Embryonic facial prominence (tissue), 1 donor: ENCODE results near the gene CTIF.

Experiments used
- DNase-seq: peaks from one replicate; pipeline ENCODE4 v3.0.0-alpha.2; 2016; ENCODE audit errors: extremely low spot score

The CTIF gene

DNA sequence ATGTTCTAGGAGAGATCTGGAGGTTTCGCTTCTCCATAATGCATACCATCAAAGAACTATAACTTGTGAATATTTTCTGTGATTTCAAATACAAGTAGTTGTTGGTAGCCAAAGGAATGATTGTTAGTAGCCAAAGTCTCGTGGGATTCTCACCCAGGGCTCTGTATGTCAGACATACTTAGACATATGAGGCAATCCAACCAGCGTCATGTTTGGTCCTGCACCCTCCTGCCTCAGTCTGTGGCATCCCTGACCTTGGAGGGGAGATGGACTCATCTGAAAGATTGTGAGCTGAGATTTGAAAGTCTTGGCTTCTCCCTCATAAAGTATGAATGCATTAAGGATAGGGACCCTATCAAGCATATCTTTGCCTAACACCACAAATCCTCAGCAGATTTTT lies 81.2 kb downstream of the CTIF start:
- DNase-seq, result no peak

DNA sequence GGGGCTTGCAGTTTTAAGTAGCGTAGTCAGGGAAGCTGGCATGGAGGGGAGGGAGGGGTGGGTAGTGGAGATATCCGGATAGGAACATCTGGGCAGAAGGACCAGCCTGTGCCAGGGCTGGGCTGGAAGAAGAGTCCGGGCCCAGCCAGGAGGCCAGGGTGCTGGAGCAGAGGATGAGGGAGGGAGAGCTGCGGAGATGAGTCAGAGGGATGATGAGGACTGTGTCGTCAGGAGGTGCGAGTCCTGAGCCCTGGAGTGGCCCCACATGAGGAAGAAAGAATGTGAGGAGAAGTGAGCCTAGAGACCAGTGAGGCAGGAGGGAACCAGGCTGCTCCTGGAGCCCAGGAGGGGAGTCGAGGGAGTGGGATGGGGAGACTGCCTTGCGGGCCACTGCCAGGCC lies 82.4 kb downstream of the CTIF start:
- no peak for DNase-seq

- DNase-seq, result no peak
Observed at GRCh38 chr18:48621815-48622555, 83.2 kb downstream of the CTIF start.

DNA sequence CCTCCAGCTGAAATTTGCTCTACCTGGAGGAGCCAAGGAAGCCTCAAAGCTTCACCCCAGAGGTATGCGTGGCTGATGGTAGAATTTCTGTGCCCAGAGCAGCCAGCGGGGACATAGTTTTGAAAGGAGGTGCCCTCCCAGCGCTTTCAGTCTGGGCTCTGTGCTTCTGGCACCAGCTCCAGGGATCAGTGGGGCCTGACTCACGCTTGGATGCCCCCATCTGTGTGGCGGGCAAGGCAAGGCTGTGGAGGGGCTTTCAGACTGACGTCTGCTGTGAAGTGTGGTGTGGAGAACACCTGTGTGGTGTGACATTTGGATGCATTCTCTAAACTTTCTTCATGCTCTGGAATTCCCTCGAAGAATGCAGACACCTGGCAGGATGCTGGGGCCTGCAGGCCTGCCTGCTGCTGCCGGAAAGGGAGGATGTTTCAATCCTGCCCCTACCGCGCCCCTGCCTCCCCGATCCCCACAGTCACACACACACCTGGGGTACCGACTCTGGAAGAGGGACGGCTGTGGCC lies 84.1 kb downstream of the CTIF start:
- no peak for DNase-seq

DNA sequence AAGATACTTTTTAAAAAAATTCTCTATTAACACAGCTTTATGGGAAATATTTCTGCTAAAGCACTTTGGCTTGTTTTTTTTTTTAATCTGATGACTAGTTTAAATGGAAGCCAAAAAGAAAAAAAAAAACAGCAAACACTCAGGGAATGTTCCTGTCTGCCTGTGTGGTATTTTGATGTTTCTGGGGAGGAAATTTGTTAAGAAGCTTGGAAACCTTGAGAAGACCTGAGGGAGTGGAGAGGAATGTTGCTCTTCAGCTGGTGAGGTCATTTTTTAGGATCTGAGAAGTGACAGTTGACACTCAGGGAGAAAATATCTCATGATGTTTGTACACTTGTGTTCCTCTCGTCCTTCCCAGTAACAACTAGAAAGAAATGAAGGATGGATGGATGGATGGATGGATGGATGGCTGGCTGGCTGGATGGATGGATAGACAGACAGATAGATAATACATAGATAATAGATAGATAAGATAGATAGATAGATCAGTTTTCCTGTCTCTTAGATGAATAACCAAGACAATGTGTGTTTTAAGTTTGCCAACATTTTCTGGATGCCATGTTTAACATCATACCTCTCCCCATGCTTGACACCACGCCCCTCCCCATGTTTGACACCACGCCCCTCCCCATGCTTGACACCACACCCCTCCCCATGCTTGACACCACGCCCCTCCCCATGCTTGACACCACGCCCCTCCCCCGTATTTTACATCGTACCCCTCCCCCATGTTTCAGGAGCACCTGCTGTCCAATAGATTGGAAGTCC lies 84.8 kb downstream of the CTIF start:
- no peak for DNase-seq

- no peak for DNase-seq
Observed at GRCh38 chr18:48624856-48625255, 86.0 kb downstream of the CTIF start.

DNA sequence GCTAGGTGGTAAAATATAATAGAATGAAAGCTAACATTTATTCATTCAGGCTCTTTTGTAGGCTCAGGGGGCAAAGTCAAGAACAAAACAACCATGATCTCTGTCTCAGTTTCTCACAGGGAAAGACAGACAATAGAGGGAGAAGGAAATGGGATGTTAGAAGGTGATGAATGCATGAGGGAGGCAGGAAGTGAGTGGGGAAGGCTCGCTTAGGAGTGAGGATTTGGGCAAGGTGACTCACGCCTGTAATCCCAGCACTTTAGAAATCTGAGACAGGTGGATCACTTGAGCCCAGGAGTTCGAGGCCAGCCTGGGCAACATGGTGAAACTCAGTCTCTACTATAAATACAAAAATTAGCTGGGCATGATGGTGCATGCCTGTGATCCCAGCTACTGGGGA lies 88.4 kb downstream of the CTIF start:
- DNase-seq, result no peak

DNA sequence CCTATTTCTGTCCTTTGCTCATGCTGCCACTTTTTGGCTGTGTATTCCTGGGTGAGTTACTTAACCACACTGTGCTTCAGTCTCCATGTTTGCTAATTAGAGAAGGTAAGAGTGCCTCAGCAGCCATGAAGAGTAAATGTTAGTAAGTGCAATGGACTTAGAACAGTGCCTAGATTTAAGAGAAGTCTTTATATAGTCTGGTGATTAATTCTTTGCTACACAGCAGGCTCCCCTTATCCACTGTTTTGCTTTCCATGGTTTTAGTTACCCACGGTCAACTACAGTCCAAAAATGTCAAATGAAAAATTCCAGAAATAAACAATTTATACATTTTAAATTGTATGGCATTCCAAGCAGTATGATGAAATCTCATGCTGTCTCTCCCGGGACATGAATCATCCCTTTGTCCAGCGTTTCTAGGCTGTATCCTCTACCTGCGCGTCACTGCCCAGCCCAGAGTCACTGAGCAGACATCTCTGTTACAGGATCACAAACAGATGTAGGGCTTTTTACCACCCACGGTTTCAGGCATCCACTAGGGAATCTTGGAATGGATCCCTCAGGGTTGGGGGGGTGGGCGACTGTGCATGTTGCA lies 91.0 kb downstream of the CTIF start:
- DNase-seq, result no peak

DNA sequence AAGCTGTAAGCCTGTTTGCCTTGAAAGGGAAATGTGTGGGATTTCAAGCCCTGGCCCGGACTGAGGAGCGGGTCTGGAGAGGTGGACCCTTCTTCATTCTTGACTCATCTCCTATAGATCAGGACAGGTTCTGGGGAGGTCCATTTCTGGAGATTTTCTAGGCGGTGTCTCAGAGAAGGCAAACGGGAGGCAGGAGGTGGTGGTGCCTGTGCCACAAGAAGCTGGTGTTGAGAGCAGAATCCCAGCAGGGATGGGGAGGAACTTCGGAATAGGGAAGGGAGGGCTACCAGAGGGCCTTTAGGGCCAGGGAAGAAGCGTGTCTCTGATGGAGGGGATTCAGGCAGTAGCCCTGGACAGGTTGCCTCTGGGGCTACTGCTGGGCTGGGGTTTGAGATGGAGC lies 93.0 kb downstream of the CTIF start:
- DNase-seq, result no peak

DNA sequence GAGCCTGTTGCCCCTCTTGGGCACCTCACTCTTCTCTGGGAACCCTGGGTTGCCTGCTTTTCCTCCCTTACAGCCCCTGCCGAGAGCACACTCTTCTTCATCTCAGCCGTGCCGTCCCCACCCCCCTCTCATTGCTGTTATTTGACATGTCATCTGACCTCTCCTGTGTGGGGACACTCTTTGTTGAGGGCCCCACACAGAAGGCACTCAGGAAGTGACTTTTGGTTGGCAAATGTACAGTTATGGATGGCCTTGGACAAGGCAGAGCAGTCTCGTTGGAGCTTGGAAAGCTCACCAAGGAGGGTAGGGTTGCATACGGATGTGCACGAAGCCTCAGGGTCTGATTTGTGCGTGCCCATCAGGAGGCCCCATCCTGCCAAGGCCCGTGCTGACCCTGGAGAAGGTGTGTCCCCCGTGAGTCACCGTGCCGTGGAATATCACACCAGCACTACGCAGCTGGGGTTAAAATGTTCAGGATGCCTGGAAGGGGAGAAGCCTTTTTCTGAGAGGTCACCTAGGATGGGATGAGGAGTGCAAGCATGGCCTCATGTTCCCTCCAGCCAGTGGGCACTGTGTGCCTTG lies 93.9 kb downstream of the CTIF start:
- no peak for DNase-seq

- DNase-seq, result no peak
Observed at GRCh38 chr18:48634491-48634890, 95.7 kb downstream of the CTIF start.

GRCh38 chr18:48634975-48635374 lies 96.1 kb downstream of the CTIF start:
- no peak for DNase-seq

DNA sequence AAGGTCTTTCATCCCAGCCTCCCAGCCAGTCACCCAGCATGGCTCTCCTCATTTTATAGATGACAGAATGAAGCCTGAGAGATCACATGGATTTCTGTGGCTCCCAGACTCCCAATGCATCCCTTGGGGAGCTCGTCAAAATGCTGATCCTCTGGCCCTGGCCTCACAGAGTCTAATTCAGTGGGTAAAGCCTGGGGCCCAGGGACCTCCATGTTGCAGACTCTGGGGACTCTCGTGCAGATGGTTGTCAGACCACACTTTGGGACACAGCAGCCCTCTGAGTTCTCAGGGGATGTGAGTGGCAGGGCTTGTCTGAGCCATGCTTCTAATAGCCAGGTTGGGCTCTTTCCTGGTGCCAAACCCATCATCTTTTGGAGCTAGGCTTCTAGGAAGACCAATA lies 97.0 kb downstream of the CTIF start:
- DNase-seq, result no peak

DNA sequence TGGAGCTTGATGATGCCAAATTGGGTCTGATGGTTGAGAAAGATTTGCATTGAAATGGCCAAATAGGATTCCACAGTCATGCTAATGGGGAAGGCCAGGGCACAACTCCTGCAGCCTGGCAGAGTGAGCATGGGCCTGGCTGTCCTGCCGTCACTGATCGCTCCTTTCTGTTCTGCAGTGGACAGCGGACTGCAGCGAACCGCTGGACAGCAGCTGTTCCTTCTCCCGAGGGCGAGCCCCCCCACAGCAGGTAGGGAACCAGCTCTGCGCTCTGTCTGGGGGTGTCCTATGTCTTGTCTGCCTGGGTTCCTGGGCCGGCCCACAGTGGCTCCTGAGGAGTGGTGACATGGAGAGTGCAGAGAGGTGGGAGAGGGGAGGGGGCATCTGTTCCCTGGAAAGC lies 97.6 kb downstream of the CTIF start:
- no peak for DNase-seq

- no peak for DNase-seq
Observed at GRCh38 chr18:48637081-48637990, 98.5 kb downstream of the CTIF start.

DNA sequence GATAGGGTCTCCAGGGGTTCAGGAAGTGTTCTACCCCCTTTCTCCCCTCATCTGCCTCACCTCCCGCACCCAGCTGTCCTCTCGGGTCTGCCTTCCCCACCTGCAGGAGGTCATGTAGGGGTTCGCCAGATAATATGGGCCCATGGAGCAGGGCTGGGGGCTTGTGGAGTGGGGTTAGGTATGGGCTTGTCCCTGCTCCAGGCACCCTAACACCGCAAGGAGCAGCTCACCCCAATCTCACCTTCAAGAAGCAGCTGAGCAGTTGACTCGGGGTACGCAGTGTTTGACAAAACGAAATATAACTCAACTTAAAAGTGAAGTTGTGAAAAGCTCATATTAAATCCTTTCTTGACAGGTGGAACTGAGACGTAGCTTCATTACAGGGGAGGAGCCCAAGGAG lies 99.6 kb downstream of the CTIF start:
- DNase-seq, result no peak

DNA sequence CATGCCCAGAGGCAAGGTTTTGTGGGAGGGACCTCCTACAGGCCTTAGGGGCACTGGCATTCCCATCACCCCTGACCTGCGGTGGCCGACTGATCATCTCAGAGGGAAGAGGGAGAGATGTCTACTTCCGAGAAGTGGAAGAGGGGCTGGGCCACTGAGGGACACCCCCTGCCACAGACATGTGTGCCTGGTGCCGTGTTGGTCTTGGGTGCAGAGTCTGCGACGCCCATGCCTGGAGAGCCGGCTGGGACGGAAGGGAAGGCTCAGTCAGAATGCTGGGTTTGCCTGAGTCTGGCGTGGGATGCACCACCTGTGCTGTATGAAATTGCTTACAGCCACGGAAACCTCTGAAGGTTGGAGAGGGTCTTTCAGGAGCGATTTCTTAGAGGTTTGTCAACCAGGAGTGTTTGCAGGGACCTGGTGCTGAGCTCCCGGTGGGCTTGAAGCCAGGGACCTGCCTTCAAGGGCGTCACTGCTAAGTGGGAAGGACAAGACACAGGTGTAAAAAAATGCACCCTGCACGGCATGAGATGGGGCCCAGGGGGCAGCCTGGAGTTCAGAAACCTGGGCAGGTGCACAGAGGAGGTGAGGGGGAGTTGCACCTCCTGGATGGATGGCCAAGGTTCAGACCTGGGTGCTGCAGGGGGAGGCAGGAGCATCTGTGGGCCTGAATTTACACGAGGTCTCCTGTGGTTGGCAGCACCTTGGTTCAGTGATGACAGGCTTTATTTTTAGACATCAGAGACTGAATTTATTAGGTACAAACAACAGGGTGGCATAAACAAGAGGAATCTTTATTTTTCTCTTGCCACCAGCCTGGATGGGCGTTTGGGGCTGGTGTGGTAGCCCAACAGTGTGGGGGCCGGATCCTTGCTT lies 100.3 kb downstream of the CTIF start:
- DNase-seq, result no peak

DNA sequence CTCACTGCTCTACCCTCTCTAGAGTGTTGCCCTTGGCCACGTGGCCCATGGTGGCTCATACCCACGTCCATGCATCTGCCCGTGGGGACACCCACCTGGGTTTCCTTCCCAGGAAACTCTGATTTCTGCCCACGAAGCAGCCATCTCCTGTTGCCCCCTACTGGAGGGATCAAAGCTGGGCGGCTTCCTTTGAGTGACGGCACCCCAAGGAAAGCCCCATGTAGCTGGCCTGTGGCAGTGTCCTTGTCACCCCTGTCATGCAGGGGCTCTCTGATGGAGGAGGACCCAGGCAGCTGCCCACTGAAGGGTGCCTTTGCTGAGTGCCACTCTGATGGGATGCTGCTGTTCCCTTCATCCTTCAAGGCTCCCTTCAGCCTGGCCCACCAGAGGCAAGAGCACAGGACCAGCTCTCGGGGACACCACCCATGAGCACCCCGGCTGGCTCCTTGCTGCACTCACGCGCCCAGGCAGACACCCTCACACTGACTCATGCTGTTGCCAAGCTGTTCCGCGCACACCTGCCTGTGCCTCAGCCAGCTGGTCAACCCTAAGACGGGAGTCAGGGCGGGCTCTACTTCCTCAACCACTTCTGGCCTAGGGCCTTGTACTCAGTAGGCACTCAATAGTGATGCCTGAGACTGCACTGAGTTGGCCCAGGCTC lies 101.1 kb downstream of the CTIF start:
- no peak for DNase-seq

- no peak for DNase-seq
Observed at GRCh38 chr18:48640566-48641270, 101.9 kb downstream of the CTIF start.
